ENCODE results near the gene OR13C3.
"Not testable (repeated sequence)": the region's sequence is repeated elsewhere in the genome, so short reads cannot be mapped to it uniquely, and the experiment has no call there.

OR13C3 gene

DNA sequence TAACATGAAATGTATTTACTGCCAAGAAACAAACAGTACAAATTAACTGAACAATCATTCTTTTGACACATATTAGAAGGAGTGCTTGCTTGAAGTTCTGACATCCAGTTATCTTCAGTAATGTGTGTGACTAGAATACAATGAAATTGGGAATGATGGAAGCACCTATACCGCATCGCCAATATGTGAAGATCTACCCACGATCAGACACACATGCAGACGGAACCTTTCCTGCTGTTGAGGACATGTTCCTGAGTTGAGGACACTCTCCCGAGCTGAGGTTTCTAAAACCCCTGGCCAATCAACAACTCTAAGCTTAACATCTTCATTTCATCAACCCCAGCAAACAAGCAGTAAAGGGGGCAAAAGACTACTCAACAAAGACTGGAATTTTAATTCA lies at the start of gene OR13C3:
OR13C3 (minus strand) TSS at position 101 of the 400 bp plus-strand sequence. CDS start 133 bp downstream, outside the sequence.
- DNase-seq (ENCODE audit: low read depth) = no peak

DNA sequence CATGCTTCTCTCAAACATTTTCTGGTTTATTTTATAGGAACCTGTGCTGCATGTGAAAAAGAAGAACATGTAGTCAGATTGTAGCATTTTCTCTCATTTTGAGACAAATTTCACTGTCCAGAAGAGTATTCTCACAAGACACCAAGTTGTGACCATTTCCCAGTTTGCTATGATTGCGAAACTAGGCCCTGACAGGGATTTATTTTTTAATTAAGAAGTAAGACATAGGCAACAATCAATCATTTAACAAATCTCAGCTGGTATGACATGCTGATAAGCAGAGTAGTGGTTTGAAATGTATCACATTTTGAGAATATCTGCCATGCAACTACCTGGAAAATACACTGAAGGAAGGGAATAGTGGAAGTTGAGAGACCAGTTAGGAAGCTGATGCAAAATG lies 43.9 kb upstream of the OR13C3 start:
- DNase-seq (ENCODE audit: low read depth) = no peak

DNA sequence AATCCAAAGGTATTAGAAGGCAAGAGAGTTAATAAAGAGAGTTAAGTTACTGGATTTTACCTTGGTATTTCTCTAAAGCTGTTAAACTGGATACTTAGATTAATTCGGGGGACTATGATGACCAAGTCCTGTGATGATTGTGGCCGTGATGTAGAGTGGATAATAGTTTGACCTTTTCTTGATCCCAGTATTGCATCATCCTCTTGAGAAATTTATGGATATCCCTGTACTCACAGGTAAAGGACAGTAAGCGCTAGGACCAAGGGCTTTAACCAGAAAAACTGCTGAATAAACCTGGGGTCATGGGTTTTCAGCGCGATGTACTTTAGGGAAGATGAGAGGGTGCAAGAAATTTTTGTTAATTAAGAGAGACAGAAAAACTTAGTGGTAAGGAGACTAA lies 40.6 kb upstream of the OR13C3 start:
- no peak for DNase-seq (ENCODE audit: low read depth)

DNA sequence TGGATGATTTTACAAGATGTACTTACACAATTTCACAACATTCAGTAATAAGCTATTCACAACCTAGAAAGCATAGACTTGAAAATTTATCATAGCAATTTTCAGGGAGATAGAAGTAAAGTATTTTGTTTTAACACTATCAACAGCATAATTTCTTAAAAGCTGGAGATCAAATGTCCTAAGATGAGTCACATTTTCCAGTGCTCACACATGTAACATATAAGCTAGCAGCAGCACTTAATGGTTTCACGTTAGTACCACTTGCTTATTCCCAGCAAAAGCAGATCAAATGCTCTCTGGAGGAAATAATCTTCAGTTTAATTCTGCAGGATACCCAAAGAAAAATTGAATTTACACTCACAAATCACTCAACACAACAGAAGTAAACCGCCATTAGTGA lies 38.8 kb upstream of the OR13C3 start:
- no peak for DNase-seq (ENCODE audit: low read depth)

DNA sequence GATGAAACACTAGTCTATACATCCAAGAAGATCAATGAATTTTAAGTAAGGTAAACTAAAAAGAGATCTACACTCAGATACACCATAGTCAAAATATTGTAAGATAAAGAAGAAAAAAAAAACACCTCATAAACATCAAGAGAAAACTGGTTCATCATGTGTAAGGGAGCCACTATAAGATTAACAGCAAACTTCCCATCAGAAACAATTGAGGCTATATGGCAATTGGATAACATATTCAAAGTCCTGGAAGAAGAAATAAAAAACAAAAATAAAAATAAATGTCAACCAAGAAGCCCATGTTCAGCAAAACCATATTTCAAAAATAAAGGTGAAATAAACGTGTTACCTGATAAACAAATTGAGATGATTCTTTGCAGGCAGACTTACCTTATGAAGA lies 36.0 kb upstream of the OR13C3 start:
- DNase-seq (ENCODE audit: low read depth) = no peak

DNA sequence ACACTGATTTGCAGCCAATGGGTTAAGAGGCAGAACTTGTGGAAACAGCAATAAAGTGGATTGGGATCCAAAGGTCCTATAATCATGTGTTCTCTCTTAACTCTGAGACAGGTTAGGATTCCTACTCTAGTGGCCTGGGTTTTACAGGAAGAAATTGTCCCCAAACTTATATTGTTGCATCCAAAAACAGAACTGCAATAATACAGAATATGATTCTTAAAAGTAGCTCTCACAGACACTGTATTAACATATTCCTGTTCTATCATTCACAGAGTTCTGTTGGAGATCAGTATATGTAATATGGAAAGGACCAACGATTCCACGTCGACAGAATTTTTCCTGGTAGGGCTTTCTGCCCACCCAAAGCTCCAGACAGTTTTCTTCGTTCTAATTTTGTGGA lies 32.2 kb upstream of the OR13C3 start, which contains the start of gene OR13C8:
OR13C8 (plus strand) TSS at position 301 of the 400 bp plus-strand sequence; CDS start at position 301, 0 bp downstream.
- DNase-seq (ENCODE audit: low read depth) = no peak

- no peak for DNase-seq (ENCODE audit: low read depth)
Observed at GRCh38 chr9:104564358-104564757, 27.7 kb upstream of the OR13C3 start.

DNA sequence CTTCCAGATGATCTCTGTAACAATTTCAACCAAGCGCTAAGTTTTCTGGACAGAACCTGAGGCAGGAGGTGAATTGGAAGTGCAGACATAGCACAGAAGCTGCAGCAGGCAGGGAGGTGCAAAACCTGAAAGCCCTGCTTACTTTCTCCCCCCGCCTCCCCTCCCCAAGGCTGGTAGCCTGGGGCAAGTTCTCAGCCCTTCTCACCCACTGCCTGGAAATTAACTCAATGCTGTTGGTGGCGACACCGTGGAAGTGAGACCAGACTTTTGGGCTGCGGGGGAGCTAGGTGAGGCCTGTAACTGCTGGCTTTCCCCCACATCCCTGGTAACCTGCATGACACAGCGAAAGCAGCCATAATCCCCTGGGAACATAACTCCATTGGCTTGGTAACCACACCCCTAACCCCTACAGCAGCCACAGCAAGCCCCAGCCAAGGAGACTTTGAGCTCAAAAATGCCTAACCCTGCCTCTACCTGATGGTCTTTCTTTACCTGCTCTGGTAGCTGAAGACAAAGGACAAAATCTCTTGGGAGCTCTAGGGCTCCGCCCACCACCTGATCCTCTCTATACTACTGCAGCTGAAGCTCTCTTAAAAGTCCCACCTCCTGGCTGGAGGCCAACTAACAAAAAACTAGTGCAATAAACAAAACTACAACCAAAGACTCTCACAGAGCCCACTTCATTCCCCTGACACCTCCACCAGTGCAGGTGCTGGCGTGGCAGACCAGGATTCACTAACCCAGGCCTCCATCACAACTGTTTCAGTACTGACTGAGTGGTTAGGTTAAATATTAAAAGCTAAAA lies 20.4 kb upstream of the OR13C3 start:
- DNase-seq (ENCODE audit: low read depth) = no peak

DNA sequence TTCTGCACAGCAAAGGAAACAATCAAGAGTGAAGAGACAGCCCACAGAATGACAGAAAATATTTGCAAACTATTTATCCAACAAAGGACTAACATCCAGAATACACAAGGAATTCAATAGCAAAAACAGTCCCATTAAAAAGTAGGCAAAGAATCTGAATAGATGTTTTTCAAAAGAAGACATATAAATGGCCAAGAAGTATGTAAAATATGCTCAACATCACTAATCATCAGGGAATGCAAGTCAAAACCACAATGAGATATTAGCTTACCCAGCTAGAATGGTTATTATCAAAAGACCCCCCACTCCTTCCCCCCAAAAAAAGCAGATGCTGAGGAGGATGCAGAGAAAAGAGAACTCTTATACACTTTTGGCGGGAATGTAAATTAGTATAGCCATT lies 18.9 kb upstream of the OR13C3 start:
- DNase-seq (ENCODE audit: low read depth) = no peak

- no peak for DNase-seq (ENCODE audit: low read depth)
Observed at GRCh38 chr9:104553261-104553660, 16.6 kb upstream of the OR13C3 start.

DNA sequence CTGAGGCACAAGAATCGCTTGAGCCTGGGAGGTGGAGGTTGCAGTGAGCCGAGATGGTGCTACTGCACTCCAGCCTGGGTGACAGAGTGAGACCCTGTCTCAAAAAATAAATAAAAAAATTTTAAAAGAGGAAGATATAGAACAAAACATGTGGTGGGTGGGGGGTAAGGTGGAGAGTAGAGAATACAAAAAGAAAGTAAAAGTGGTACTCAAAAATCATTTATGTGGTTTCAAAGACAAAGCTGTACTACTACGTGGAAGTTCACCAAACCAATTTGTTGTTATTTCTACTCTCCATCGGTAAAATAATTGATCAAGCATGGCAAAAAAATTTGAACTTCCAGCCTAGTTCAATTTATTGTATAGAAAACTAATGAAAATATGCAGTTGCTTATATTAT lies 8.0 kb upstream of the OR13C3 start:
- DNase-seq (ENCODE audit: low read depth) = no peak

- no peak for DNase-seq (ENCODE audit: low read depth)
Observed at GRCh38 chr9:104539275-104539674, 2.6 kb upstream of the OR13C3 start.

GRCh38 chr9:104527109-104527508 lies 9.5 kb downstream of the OR13C3 start, which contains the start of gene OR13C4:
OR13C4 (minus strand) TSS chr9:104527209; CDS start chr9:104527209, 0 bp downstream.
- DNase-seq (ENCODE audit: low read depth) = no peak

DNA sequence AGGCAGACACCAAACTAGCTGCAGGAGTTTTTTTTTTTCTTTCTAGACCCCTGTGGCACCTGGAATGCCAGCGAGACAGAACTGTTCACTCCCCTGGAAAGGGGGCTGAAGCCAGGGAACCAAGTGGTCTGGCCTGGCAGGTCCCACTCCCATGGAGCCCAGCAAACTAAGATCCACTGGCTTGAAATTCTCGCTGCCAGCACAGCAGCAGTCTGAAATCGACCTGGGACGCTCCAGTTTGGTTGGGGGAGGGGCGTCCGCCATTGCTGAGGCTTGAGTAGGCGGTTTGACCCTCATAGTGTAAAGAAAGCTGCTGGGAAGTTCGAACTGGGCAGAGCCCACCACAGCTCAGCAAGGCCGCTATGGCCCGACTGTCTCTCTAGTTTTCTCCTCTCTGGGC lies 16.4 kb downstream of the OR13C3 start:
- DNase-seq (ENCODE audit: low read depth) = not testable (repeated sequence)

- DNase-seq (ENCODE audit: low read depth) = no peak
Observed at GRCh38 chr9:104514901-104515300, 21.8 kb downstream of the OR13C3 start.

GRCh38 chr9:104506565-104506964 lies 30.1 kb downstream of the OR13C3 start:
- no peak for DNase-seq (ENCODE audit: low read depth)

DNA sequence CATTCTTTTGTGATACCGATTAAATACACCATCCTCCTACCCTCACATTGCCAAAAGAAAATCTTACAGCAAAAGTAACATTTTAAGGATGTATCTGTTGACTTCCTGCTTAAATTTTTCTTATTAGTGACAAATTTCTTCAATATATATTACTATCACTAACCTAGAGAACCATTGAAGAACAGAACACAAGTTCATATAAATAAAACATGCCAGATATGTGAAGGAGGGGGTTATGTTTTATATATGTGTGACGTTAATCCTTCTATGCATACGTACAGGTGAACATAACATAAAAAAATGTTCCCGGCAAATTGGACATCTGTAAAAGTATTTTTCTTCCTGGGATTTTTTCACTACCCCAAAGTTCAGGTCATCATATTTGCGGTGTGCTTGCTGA lies 32.7 kb downstream of the OR13C3 start, which contains the start of gene OR13F1:
OR13F1 (plus strand) TSS at position 301 of the 400 bp plus-strand sequence; CDS start at position 301, 0 bp downstream.
- no peak for DNase-seq (ENCODE audit: low read depth)

- no peak for DNase-seq (ENCODE audit: low read depth)
Observed at GRCh38 chr9:104503440-104503839, 33.2 kb downstream of the OR13C3 start.

GRCh38 chr9:104494808-104495207 lies 41.8 kb downstream of the OR13C3 start:
- DNase-seq (ENCODE audit: low read depth) = no peak
